Muscle layer of duodenum (tissue), 2 donors: ENCODE measurements around the gene ZNF423.

Experiments
- H3K27ac ChIP-seq: one replicate; pipeline ENCODE4 v1.7.0; 2013; ENCODE audit warnings: mild to moderate bottlenecking, low read length
- H3K27me3 ChIP-seq: one replicate; pipeline ENCODE4 v1.7.0; 2013; ENCODE audit warnings: low read depth, mild to moderate bottlenecking, control low read depth, low read length
- H3K36me3 ChIP-seq, 2 donors: one replicate each; pipeline ENCODE4 v1.7.0; 2013; ENCODE audit warnings: low read length in 2 of 2, control low read depth in 1 of 2, mild to moderate bottlenecking in 1 of 2; ENCODE audit not compliant: insufficient read depth in 2 of 2, control insufficient read depth in 1 of 2
- H3K4me1 ChIP-seq, 2 donors: one replicate each; pipeline ENCODE4 v1.7.0; 2013; ENCODE audit warnings: low read length in 2 of 2, mild to moderate bottlenecking in 2 of 2, control low read depth in 1 of 2, moderate library complexity in 1 of 2; ENCODE audit not compliant: insufficient read depth in 2 of 2, control insufficient read depth in 1 of 2
- H3K4me3 ChIP-seq, 2 donors: one replicate each; pipeline ENCODE4 v1.7.0; 2013; ENCODE audit warnings: low read length in 2 of 2, low read depth in 1 of 2, mild to moderate bottlenecking in 1 of 2
- H3K9me3 ChIP-seq, 2 donors: one replicate each; pipeline ENCODE4 v1.7.0; 2013; ENCODE audit warnings: low read length in 2 of 2, control low read depth in 1 of 2, mild to moderate bottlenecking in 1 of 2; ENCODE audit not compliant: control insufficient read depth in 1 of 2
- donor health status: healthy.

The ZNF423 gene

DNA sequence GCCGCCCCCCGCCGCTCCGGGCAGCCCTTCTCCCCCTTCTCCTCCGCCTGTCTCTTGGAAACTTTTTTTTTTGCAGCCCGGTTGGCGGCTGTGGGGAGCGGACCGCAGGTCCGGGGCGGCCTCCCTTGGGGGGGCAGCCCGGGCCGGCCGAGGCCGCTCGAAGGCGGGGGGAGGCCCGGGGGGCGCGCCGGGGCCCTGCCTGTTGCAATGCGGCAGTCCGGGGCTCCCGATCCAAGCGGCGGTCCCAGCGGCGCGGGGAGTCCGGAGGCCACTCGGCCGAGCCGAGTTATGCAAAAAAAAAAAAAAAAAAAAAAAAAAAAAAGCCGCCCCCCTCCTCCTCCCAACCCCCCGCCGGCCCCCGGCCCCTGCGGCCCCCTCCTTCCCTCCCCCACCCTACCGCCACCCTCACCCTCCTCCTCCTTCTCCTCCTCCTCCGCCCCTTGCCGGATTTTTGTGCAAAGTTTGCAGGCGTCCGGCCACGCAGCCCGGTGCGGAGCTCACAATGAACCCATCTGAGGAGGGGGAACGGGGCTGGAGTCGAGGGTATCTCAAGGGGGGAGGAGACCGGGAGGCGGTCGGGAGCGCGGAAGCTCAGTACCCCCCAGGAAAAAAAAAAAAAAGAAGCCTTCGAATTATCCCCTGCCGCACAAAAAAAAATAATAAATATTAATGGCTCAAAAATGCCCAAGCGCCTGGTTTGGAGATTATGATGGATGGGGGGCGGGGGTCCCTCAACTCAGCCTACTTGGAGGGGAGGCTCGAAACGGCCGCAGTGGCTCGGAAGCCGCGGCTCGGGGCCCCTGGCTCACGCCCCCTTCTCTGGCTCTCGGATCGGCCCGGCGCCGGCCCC lies at the start of gene ZNF423:
Gene ZNF423 (minus strand): TSS at position 291 of the 850 bp plus-strand sequence. CDS start 338 bp downstream, outside the sequence.
- no peaks in the 10 kb centered on the region for H3K9me3 ChIP-seq

DNA sequence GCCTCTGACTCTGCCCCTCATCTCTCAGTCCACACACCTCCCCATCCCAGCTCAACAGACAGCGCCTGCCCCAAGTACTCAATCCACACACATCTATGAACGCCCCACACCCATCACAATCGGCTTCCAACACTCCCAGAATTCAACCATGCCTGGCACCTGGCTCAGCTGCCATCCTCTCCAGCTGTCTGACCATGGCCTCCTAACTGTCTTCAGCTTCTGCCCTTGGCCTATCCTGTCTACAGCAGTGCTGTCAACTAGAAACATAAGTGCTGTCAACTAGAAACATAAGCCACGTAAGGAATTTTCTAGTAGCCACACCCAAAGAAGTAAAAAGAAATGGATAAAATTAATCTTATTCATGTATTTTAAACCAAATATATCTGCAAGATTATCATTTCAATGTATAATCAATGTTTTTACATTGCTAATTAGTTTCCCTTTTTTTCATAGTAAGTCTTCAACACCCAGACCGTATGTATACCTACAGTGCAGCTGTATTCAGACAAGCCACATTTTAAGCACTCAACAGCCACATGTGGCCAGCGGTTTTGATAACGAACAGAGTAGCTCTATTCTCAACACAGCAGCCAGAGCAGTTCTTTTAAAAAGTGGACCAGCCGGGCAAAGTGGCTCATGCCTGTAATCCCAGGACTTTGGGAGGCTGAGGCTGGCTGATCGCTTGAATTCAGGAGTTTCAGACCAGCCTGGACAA lies 48.6 kb upstream of the ZNF423 start:
- Histone ChIP-seq H3K4me1 (no peaks in the 10 kb centered on the region), H3K36me3 (no peaks in the 10 kb centered on the region), H3K4me3 (no peak overlapping the region), H3K9me3 (no peaks in the 10 kb centered on the region), H3K27ac (no peak overlapping the region), H3K27me3 (no peaks in the 10 kb centered on the region)

More for the DNA sequence above, at the start of gene ZNF423:
- Histone ChIP-seq H3K4me3 (peak within 1 kb of the TSS; percentile 46 to 76), H3K4me1 (peaks cover 0 to 39% of the 10 kb centered on the region in 2 donors), H3K27ac (no peak within 1 kb of the TSS), H3K36me3 (no peaks in the 10 kb centered on the region), H3K27me3 (peaks cover 6% of the 10 kb centered on the region)

DNA sequence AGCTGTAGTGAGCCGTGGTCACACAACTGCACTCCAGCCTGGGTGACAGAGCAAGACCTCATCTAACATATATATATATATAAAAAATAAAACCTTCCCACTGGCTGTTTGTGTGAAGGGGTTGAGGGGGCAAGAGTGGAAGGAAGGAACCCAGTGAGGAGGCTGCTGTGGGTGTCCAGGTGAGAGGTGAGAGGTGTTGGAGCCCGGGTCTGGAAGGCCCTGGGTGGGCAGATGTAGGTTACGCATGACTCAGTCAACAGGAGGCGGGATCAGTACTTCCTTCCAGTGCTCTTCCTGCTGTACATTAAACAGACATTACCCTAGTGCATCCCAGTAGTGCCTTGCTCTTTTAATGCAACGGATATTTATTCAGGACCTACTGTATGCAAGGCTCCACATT lies 47.0 kb upstream of the ZNF423 start:
- Histone ChIP-seq H3K4me1 (no peaks in the 10 kb centered on the region), H3K36me3 (no peaks in the 10 kb centered on the region), H3K27me3 (no peaks in the 10 kb centered on the region), H3K27ac (no peak overlapping the region), H3K9me3 (no peaks in the 10 kb centered on the region), H3K4me3 (no peak overlapping the region)

DNA sequence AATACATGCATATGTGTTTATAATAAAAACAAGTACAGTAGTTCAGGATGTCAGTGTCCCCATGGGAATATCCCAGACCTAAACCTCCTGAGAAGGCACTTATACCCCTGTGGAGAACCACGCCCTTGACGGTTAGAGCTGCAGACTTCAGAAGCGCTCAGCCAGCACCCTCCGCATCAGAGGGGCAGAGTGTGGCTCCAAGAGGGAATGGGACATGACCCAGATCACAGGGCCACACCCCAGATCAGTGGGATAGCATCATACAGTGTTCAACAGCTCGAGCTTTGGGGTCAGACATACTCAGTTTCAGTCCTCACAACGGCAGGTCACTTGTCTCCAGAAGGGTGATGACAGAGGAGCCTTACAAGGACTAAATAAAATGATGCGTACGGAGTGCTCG lies 45.8 kb upstream of the ZNF423 start:
- Histone ChIP-seq H3K36me3 (no peaks in the 10 kb centered on the region), H3K4me3 (no peak overlapping the region), H3K27me3 (no peaks in the 10 kb centered on the region), H3K27ac (no peak overlapping the region), H3K9me3 (no peaks in the 10 kb centered on the region), H3K4me1 (no peaks in the 10 kb centered on the region)

DNA sequence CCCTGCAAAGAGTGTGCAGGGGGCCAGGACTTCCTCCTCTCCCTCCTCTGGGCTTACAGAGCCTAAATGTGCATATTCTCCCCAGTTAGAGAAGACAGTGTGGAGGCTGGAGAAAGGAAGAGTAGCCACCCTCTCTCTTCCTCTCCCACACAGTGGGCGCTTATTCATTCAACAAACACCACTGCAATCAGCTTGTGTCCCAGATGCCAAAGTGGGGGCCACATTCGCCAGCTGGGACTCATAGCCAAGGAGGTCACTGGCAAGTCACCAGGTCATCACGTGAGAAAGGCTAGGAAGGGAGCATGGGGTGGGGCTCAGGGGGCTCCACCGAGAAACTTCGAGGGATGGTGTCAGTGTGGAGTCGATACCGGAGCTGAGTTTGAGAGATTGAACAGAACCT lies 45.0 kb upstream of the ZNF423 start:
- no peak overlapping the region for H3K27ac ChIP-seq
- no peaks in the 10 kb centered on the region for H3K4me1 ChIP-seq
- H3K27me3 ChIP-seq: no peaks in the 10 kb centered on the region
- H3K4me3 ChIP-seq: no peak overlapping the region
- H3K36me3 ChIP-seq: no peaks in the 10 kb centered on the region
- H3K9me3 ChIP-seq: no peaks in the 10 kb centered on the region

DNA sequence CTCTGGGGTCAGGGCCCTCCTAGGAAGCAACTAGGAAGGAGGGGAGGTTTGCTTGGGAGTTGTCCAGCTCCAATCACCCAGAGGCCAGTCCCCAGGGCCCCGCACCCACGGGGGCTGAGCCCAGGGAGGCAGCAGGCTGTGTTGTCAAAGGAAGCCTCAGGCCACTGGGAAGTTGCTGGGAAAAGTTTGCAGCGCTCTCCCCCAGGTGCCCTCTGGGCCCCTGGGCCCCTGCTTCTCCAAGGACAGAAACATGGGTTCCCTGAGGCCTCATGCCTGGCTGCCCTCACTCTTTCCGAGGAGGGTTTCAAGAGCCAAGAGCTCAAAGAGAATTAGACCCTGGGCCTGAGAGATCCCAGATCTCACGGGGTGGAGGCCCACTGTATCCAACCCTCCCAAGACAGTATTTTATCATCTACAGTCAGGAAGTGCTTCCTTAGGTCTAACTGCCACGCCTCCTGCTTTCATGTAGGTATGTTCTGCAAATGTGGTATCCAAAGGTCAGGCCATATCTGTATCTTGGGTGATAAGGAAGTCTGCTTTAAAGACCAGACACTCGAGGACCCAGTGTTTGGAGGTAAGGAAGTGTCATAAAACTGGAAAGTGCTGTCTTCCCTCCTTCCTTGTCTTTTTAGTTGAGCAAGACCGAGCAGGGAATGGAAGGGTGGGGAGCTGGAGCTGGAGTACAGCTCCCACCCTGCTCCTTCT lies 44.2 kb upstream of the ZNF423 start:
- H3K4me1 ChIP-seq: no peaks in the 10 kb centered on the region
- no peaks in the 10 kb centered on the region for H3K9me3 ChIP-seq
- H3K27me3 ChIP-seq: no peaks in the 10 kb centered on the region
- no peak overlapping the region for H3K4me3 ChIP-seq
- no peaks in the 10 kb centered on the region for H3K36me3 ChIP-seq
- H3K27ac ChIP-seq: no peak overlapping the region

DNA sequence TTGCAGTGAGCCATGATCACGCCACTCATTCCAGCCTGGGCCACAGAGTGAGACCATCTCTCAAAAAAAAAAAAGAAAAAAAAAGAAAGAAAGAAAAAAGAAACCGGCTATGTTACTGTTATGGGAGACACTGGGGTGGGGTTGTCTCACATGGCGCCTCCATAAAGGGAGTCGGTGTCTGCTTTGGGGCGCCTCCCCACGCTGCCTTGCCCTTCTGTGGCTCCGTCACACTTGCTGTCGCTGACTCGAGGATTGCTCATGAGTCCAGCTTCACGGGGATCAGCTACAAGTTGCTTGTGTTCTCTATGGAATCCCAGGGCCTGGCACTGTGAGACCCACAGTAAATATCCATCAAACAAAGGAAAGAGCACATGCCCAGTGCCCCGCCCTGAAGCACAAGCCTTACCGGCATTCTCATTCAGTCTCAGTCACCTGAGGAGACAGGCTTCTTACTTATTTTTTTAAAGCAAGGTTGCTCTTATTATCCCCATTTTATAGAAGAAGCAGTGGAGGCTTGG lies 40.6 kb upstream of the ZNF423 start:
- Histone ChIP-seq H3K4me1 (no peaks in the 10 kb centered on the region), H3K27me3 (no peaks in the 10 kb centered on the region), H3K27ac (no peak overlapping the region), H3K4me3 (no peak overlapping the region), H3K36me3 (no peaks in the 10 kb centered on the region), H3K9me3 (no peaks in the 10 kb centered on the region)

DNA sequence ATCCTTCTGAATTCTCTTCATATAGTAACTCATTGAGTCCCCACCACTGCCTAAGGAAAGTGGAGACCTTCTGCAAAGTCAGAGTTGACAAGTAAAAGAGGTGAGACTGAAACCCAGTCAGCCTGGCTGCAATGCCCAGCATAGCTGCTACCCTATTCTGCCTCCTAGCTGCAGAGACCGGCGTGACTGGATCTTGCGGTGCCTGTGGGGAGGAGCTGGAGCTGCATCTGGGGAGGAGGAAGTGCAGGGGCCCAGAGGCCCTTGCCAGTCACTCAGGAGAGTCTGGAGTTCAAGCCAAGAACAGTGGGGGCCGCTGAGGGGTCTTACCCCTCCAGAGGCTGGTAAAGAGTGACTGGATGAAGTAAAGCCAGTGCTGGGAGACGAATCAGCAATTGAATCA lies 35.0 kb upstream of the ZNF423 start:
- H3K4me1 ChIP-seq: no peaks in the 10 kb centered on the region
- no peaks in the 10 kb centered on the region for H3K36me3 ChIP-seq
- H3K4me3 ChIP-seq: no peak overlapping the region
- no peaks in the 10 kb centered on the region for H3K27me3 ChIP-seq
- H3K9me3 ChIP-seq: peaks cover 0 to 5% of the 10 kb centered on the region in 2 donors
- H3K27ac ChIP-seq: no peak overlapping the region

DNA sequence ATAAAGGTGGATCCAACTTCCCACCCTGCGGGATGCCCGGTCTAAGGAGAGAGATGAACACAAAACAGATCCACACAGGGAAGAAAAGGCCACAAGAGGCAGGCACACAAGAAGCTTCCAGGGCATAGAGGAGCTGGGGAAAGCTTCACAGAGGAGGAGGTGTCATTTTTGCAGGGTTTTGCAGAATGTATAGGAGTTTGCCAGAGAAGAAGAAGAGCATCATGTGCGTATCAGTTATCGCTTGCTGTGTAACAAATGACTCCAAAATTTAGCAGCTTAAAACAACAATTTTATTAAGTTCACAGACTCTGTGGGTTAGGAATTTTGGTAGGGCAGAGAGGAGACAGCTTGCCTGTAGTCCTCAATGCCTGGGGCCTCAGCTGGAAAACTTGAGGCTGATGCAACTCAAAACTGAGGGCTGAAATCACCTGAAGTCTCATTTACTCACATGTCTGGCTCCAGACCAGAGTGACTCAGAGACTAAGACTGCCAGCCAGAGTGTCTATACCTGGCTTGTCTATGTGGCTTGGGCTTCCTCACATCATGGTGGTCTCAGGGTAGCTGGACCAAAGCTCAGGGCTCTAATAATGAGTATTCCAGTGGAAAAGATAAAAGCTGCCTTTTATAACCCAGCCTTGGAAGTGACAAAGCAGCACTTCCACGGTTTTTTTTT lies 33.9 kb upstream of the ZNF423 start:
- no peak overlapping the region for H3K4me3 ChIP-seq
- no peaks in the 10 kb centered on the region for H3K36me3 ChIP-seq
- no peak overlapping the region for H3K27ac ChIP-seq
- H3K4me1 ChIP-seq: no peaks in the 10 kb centered on the region
- H3K27me3 ChIP-seq: no peaks in the 10 kb centered on the region
- peaks cover 0 to 5% of the 10 kb centered on the region in 2 donors for H3K9me3 ChIP-seq

DNA sequence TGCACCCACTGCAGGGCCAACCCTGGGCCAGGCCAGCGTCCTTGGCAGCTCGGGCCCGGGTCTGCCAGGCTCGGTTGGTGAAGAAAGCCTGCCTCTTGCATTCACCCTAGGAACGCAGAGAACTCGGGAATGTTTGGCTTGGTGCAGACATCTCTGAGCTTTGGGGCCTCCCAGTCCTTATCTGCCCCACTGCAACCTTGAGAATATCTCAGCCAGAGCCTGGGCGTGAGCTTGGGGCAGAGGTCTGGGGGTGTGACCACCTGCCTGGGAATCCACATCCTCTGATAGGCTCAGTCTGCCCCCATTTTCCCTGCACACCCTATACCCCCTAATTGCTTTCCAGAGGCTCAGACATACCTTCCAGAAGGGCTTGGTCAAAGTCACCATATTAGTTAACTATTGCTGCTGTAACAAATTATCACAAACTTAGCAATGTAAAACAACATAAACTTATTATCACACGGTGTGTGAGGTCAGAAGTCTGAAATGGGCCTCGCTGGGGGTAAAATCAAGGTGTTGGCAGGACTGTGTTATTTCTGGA lies 30.7 kb upstream of the ZNF423 start:
- no peak overlapping the region for H3K27ac ChIP-seq
- H3K4me1 ChIP-seq: no peaks in the 10 kb centered on the region
- H3K4me3 ChIP-seq: no peak overlapping the region
- no peaks in the 10 kb centered on the region for H3K36me3 ChIP-seq
- H3K27me3 ChIP-seq: no peaks in the 10 kb centered on the region
- H3K9me3 ChIP-seq: peaks cover 0 to 5% of the 10 kb centered on the region in 2 donors
